Vagina (tissue), 2 donors: Measurements from ENCODE around the gene C9orf78. TPM values are rescaled to one million over a fixed set of nuclear protein-coding genes. Genes with fewer than 3 reads are reported as not detected.

Source experiments
- DNase-seq, 2 donors: peaks; one replicate each; pipeline ENCODE4 v3.0.0-alpha.2; 2017; ENCODE audit errors: extremely low spot score in 2 of 2
- H3K27ac ChIP-seq: fragments of 200-600 bp; sonication (generic); one replicate; pipeline ENCODE4 v1.5.1; 2019
- H3K27me3 ChIP-seq: fragments of 200-600 bp; sonication (generic); one replicate; pipeline ENCODE4 v1.5.1; 2019
- H3K36me3 ChIP-seq, 2 donors: fragments of 200-600 bp; sonication (generic); one replicate each; pipeline ENCODE4 v1.5.1; 2017 to 2019
- H3K4me1 ChIP-seq: fragments of 200-600 bp; sonication (generic); one replicate; pipeline ENCODE4 v1.5.1; 2019
- H3K4me3 ChIP-seq, 2 donors: fragments of 200-600 bp; sonication (generic); 1 replicate in 1 of 2; 2 replicates in 1 of 2; pipeline ENCODE4 v1.5.1; 2016 to 2019
- H3K9me3 ChIP-seq: fragments of 200-600 bp; sonication (generic); one replicate; pipeline ENCODE4 v1.5.1; 2019
- CTCF ChIP-seq, 3 experiments: fragments of 450-650 bp in 2 of 3; fragments of 200-600 bp in 1 of 3; sonication (generic) in 1 of 3; IDR thresholded peaks; one replicate each; pipeline ENCODE4 v1.5.1; 2017 to 2019; ENCODE audit warnings: antibody characterized with exemption in 3 of 3, mild to moderate bottlenecking in 2 of 3, moderate library complexity in 2 of 3
- POLR2A ChIP-seq, 2 donors: fragments of 450-650 bp; IDR thresholded peaks; one replicate each; pipeline ENCODE4 v1.6.1; 2017; ENCODE audit warnings: antibody characterized with exemption in 2 of 2, mild to moderate bottlenecking in 2 of 2, moderate library complexity in 2 of 2
- POLR2AphosphoS5 ChIP-seq, 2 donors: sonication (generic); formaldehyde crosslinking; IDR thresholded peaks; one replicate each; pipeline ENCODE4 v1.9.0; 2017; ENCODE audit warnings: antibody characterized with exemption in 2 of 2, mild to moderate bottlenecking in 2 of 2, low read depth in 1 of 2; ENCODE audit not compliant: insufficient read depth in 1 of 2
- intact Hi-C: fragments of 100-400 bp; cut with DNase I; formaldehyde crosslinking; loops from one replicate; pipeline ENCODE4 v1.15.1; 2023
- total RNA-seq: library from RNA; depleted of rRNA; stranded (reverse); fragments of >200 nt; gene quantifications from one replicate; pipeline ENCODE4 v1.2.3, GENCODE V29; 2016

The C9orf78 gene
- total RNA-seq, 1 donor from 2014 or later = 36.6 TPM

GRCh38 chr9:129849901-129850300, 14.8 kb upstream of the C9orf78 start:
- Histone ChIP-seq H3K36me3 (peaks cover 0 to 21% of the 10 kb centered on the region in 2 donors), H3K27me3 (no peaks in the 10 kb centered on the region), H3K27ac (no peak overlapping the region), H3K4me1 (peaks cover 19% of the 10 kb centered on the region), H3K4me3 (no peak overlapping the region), H3K9me3 (no peaks in the 10 kb centered on the region)
- no peak for DNase-seq
- intact Hi-C loops = no loop called here
- TF ChIP-seq CTCF (IDR thresholded peaks at IDR 0.05) (no peak), POLR2A (IDR thresholded peaks at IDR 0.05) (no peak), POLR2AphosphoS5 (IDR thresholded peaks at IDR 0.05; ENCODE audit: insufficient read depth in 1 of 2, low read depth in 1 of 2) (no peak)

DNA sequence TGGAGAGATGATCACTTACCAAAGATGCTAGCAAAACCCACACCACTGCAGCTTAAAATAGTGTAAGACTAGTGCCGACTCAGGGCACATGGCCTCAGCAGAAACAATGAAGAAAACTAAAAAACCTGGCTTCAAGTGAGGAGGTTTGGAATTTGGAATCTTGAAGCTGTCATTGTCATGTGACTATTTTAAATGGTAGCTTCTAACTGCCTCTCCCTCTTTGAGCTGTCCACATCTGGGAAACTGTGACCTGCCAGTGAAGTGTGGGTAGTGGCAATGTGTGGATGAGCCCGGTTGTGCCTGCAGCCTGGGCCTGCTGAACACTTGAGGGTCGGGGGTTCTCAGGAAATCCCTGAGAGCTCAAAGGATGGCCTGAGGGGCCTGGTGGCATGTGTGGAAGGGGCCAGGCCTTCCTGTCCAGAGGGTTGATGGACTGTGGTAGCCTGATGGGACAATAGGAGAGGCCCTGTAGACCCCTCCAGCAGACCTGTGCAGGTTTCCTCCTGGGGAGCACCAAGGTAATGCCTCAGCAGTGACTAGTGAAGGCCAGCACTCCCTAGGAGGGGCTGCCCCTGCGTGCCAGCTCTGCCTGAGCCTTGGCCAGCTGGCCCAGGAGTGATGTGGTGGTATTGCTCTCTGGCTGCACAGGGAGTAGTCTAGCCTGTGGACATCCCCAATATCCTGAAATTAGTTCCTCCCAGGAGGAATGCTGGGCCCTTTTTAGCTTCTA, 13.8 kb upstream of the C9orf78 start:
- Histone ChIP-seq H3K27me3 (no peaks in the 10 kb centered on the region), H3K27ac (no peak overlapping the region), H3K36me3 (peaks cover 0 to 21% of the 10 kb centered on the region in 2 donors), H3K4me3 (no peak overlapping the region), H3K9me3 (no peaks in the 10 kb centered on the region), H3K4me1 (peaks cover 19% of the 10 kb centered on the region)
- intact Hi-C loops = no loop called here
- TF ChIP-seq POLR2A (IDR thresholded peaks at IDR 0.05) (no peak), CTCF (IDR thresholded peaks at IDR 0.05) (no peak), POLR2AphosphoS5 (IDR thresholded peaks at IDR 0.05; ENCODE audit: insufficient read depth in 1 of 2, low read depth in 1 of 2) (no peak)
- no peak for DNase-seq

DNA sequence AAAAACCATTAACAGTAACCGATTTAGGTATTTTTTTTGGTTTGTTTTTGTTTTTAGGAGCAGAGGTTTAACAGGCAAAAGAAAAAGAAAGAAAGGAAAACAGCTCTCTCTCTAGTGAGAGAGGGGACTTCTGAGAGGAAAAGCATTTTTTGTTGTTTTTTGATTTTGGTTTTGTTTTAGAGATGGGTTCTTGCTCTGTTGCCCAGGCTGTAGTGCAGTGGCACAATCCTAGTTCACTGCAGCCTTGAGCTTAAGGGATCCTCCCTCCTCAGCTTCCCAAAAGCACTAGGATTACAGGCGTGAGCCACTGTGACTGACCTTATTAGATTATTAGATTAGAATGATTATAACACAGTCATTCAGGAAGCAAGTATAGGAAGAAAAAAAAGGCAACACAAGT, 10.3 kb upstream of the C9orf78 start:
- intact Hi-C loops = no loop called here
- H3K27ac ChIP-seq = no peak overlapping the region
- no peak overlapping the region for H3K4me3 ChIP-seq
- DNase-seq = no peak
- H3K9me3 ChIP-seq = no peaks in the 10 kb centered on the region
- no peaks in the 10 kb centered on the region for H3K36me3 ChIP-seq
- no peak for TF ChIP-seq CTCF (IDR thresholded peaks at IDR 0.05)
- H3K4me1 ChIP-seq = peaks cover 19% of the 10 kb centered on the region
- H3K27me3 ChIP-seq = no peaks in the 10 kb centered on the region

GRCh38 chr9:129841071-129841470, 6.0 kb upstream of the C9orf78 start:
- Histone ChIP-seq H3K27me3 (no peaks in the 10 kb centered on the region), H3K4me1 (peaks cover 40% of the 10 kb centered on the region), H3K36me3 (no peaks in the 10 kb centered on the region), H3K27ac (no peak overlapping the region), H3K9me3 (no peaks in the 10 kb centered on the region), H3K4me3 (no peak overlapping the region)
- intact Hi-C loops = no loop called here
- DNase-seq = no peak
- TF ChIP-seq CTCF (IDR thresholded peaks at IDR 0.05) (no peak), POLR2A (IDR thresholded peaks at IDR 0.05) (no peak), POLR2AphosphoS5 (IDR thresholded peaks at IDR 0.05; ENCODE audit: insufficient read depth in 1 of 2, low read depth in 1 of 2) (no peak)

- H3K27ac ChIP-seq = no peak overlapping the region
- intact Hi-C loops = no loop called here
- TF ChIP-seq CTCF (IDR thresholded peaks at IDR 0.05) (no peak), POLR2AphosphoS5 (IDR thresholded peaks at IDR 0.05; ENCODE audit: insufficient read depth in 1 of 2, low read depth in 1 of 2) (no peak), POLR2A (IDR thresholded peaks at IDR 0.05) (no peak)
- H3K36me3 ChIP-seq = no peaks in the 10 kb centered on the region
- H3K4me1 ChIP-seq = peaks cover 44% of the 10 kb centered on the region
- H3K4me3 ChIP-seq = no peak overlapping the region
- no peaks in the 10 kb centered on the region for H3K9me3 ChIP-seq
- no peak for DNase-seq
- H3K27me3 ChIP-seq = no peaks in the 10 kb centered on the region
Measured at GRCh38 chr9:129840034-129840433, 5.0 kb upstream of the C9orf78 start.
